ENCODE results near the gene FKRP.

FKRP gene

DNA sequence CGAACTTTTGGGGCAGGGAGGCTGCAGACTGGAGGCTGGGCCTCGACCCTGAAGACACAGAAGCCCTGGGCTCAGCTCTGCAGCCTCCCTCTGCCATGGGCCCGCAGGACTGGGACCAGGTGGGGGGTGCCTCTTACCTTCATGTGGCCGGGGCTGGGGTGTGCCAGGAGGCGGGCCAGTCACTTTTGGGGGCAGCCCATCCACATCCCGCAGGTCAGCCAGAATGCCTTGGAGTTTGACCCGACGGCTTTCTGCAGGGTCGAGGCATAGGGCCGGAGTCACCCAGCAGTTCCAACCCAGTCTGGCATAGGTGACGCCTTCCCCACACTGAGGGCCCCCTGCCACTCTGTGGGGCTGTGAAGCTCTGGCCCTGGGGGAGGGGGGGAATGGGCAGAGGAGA lies 18.1 kb upstream of the FKRP start:
- no peak overlapping the region for H3K4me3 ChIP-seq (ENCODE audit: low read depth, low read length)
- DNase-seq (ENCODE audit: low read depth), result no peak
- in situ Hi-C loops (cut with HindIII; ENCODE audit: low sequenced_read_pairs), result no loop called here
- TF ChIP-seq, protein P1, sequence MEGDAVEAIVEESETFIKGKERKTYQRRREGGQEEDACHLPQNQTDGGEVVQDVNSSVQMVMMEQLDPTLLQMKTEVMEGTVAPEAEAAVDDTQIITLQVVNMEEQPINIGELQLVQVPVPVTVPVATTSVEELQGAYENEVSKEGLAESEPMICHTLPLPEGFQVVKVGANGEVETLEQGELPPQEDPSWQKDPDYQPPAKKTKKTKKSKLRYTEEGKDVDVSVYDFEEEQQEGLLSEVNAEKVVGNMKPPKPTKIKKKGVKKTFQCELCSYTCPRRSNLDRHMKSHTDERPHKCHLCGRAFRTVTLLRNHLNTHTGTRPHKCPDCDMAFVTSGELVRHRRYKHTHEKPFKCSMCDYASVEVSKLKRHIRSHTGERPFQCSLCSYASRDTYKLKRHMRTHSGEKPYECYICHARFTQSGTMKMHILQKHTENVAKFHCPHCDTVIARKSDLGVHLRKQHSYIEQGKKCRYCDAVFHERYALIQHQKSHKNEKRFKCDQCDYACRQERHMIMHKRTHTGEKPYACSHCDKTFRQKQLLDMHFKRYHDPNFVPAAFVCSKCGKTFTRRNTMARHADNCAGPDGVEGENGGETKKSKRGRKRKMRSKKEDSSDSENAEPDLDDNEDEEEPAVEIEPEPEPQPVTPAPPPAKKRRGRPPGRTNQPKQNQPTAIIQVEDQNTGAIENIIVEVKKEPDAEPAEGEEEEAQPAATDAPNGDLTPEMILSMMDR (IDR thresholded peaks at IDR 0.05; ENCODE audit: low read depth, low read length, missing control alignments), result no peak

DNA sequence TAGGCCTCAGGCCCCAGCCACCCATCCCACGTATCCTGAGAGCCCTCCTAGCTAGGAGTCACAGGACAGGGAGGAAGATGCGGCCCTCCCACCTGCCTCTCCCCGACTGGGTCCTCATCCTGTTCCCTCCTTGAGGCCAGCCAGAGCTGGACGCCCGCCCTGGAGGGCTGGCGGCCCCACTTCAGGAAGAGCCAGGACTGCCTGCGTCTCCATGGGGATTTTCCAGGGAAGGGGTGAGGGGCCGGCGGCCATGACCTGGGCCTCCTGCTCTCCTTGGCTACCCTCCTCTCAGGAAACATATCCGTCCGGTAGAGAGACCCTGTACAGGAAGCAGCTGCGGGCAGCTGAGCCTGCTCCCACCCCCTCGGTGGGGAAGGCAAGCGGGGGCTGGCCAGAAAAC lies 17.6 kb upstream of the FKRP start:
- H3K4me3 ChIP-seq (ENCODE audit: low read depth, low read length), result no peak overlapping the region
- TF ChIP-seq, protein P1 (IDR thresholded peaks at IDR 0.05; ENCODE audit: low read depth, low read length, missing control alignments), result no peak
- in situ Hi-C loops (cut with HindIII; ENCODE audit: low sequenced_read_pairs), result no loop called here
- no peak for DNase-seq (ENCODE audit: low read depth)

DNA sequence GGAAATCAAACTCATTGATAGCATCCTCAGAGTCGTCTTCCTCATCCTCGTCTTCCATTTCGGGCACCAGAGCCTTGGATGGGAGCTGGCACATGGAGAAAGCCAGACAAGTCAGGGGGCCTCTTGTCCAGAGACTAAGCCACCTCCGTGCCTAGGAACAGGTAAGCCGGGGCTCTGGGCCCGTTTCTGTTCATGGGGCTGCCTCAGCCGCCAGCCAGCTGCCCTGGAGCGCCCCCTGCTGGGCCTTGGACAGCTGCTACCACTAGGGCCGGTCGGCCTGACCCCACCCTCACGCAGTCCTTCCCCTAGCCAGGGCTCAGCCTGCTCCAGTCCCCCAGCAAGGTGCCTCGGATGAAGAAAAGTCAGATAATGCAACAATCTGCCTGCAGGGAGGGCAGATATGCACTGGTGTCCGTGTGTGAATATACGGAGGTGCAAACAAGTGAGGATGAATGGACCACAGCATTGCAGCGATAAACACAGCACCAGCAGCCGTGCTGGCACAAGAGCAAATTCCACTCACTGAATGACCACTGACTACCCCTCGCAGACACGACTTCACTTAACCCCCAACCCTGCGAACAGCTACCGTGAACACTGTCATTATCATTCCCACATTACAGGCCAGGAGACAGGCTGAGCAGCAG lies 17.0 kb upstream of the FKRP start:
- in situ Hi-C loops (cut with HindIII; ENCODE audit: low sequenced_read_pairs), result no loop called here
- DNase-seq (ENCODE audit: low read depth), result no peak
- no peak overlapping the region for H3K4me3 ChIP-seq (ENCODE audit: low read depth, low read length)

DNA sequence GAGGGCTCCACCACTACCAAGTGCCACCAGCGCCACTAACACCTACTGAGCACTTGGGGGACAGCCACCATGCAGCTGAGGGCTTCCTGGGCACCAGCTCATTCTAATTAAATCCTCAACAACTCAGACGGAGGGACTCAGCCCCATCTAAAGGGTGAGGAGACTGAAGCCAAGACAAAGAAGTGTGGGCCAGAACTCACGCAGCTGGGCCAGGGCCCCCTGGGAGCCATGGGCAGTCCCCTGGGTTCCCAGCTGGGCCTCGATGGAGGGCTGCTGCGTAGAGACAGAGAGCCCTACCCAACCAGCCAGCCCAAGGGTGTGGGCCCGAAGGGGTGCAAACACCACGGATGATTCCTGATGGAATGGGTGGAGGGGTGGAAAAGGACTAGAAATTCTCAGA lies 16.2 kb upstream of the FKRP start:
- no peak for DNase-seq (ENCODE audit: low read depth)
- in situ Hi-C loops (cut with HindIII; ENCODE audit: low sequenced_read_pairs), result no loop called here
- no peak overlapping the region for H3K4me3 ChIP-seq (ENCODE audit: low read depth, low read length)
- TF ChIP-seq, protein P1 (IDR thresholded peaks at IDR 0.05; ENCODE audit: low read depth, low read length, missing control alignments), result no peak

More for the DNA sequence above, 17.0 kb upstream of the FKRP start:
- TF ChIP-seq, protein P1 (IDR thresholded peaks at IDR 0.05; ENCODE audit: low read depth, low read length, missing control alignments), result peak; percentile 95

DNA sequence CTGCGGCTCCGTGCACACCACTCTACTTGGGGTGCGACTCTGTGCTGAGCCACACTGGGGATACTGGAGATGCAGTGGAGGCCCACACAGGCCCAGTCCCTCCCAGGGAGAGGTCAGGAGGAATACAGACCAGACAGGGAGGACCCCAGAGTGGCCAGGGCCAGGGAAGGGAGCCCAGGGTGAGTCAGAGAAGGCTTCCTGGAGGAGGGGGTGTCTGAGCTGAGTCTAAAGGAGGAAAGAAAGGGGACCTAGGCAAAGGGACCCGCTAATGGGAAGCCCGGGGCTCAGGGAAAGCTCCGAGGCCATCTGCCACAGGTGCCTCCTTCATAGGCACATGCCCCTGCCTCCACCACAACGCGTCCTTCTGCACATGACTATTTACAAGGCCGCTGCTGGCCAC lies 15.7 kb upstream of the FKRP start:
- no peak overlapping the region for H3K4me3 ChIP-seq (ENCODE audit: low read depth, low read length)
- TF ChIP-seq, protein P1 (IDR thresholded peaks at IDR 0.05; ENCODE audit: low read depth, low read length, missing control alignments), result no peak
- in situ Hi-C loops (cut with HindIII; ENCODE audit: low sequenced_read_pairs), result no loop called here
- no peak for DNase-seq (ENCODE audit: low read depth)

DNA sequence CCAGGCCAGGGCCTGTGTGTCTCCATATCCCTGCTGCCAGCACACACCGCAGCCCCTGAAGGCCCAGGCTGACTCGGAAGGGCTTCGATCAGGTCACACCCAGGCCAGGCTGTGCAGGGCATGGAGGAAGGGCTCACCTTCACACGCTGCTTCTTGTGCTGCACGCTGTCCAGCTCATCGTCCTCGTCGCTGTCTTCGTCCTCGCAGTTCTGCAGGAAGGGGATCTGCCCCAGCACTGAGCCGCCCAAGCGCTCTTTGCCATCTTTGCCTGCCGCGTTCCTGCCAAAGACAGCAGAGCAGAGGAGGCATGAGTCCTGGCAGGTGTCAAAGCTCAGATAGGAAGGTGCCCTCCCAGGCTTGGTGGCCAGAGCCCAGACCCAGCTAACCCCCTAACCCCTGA lies 15.3 kb upstream of the FKRP start:
- H3K4me3 ChIP-seq (ENCODE audit: low read depth, low read length), result no peak overlapping the region
- in situ Hi-C loops (cut with HindIII; ENCODE audit: low sequenced_read_pairs), result no loop called here
- TF ChIP-seq, protein P1 (IDR thresholded peaks at IDR 0.05; ENCODE audit: low read depth, low read length, missing control alignments), result no peak
- DNase-seq (ENCODE audit: low read depth), result no peak

Measured in astrocyte of the cerebellum (primary cell).